Thyroid gland (tissue), 4 donors: ENCODE measurements around the gene SLC5A8.

Experiments used
- CTCF ChIP-seq, 6 experiments: fragments of 200-600 bp in 3 of 6; fragments of 450-650 bp in 3 of 6; sonication (generic) in 3 of 6; IDR thresholded peaks; one replicate each; pipeline ENCODE4 v1.5.1; 2016 to 2019; ENCODE audit warnings: antibody characterized with exemption in 6 of 6, mild to moderate bottlenecking in 2 of 6, inconsistent platforms in 1 of 6, moderate library complexity in 1 of 6
- POLR2A ChIP-seq, 2 donors: fragments of 450-650 bp; IDR thresholded peaks; one replicate each; pipeline ENCODE4 v1.6.1; 2017; ENCODE audit warnings: antibody characterized with exemption in 2 of 2, mild to moderate bottlenecking in 2 of 2, moderate library complexity in 1 of 2

- no peak for TF ChIP-seq CTCF (IDR thresholded peaks at IDR 0.05)
- no peak for TF ChIP-seq POLR2A (IDR thresholded peaks at IDR 0.05)
These were observed 25.6 kb upstream of the SLC5A8 start for GRCh38 chr12:101235686-101236085.
